ENCODE results near the gene TBX19. TPM values are rescaled to one million over a fixed set of nuclear protein-coding genes. Genes with fewer than 3 reads are reported as not detected.

The TBX19 gene
- total RNA-seq, 1 experiment from 2014 or later: 2.8 TPM

GRCh38 chr1:168312718-168313604, 32.3 kb downstream of the TBX19 start:
- peaks cover 5% of the 10 kb centered on the region for H3K36me3 Mint-ChIP-seq (ENCODE audit: insufficient read depth, unreplicated experiment)
- no peaks in the 10 kb centered on the region for H3K4me1 Mint-ChIP-seq (ENCODE audit: low read depth, unreplicated experiment)
- Histone ChIP-seq H3K4me1 (no peaks in the 10 kb centered on the region), H3K36me3 (ENCODE audit: control insufficient read depth, insufficient read depth, low read length) (no peaks in the 10 kb centered on the region), H3K27me3 (replicated peaks; ENCODE audit: control insufficient read depth, insufficient read depth, low read length) (no peaks in the 10 kb centered on the region), H3K9me3 (no peaks in the 10 kb centered on the region), H3K4me3 (ENCODE audit: low read depth, low read length) (no peak overlapping the region)
- intact Hi-C loops (cut with micrococcal nuclease; ENCODE audit: unreplicated experiment): no loop called here
- TF ChIP-seq CTCF (IDR thresholded peaks at IDR 0.05; ENCODE audit: insufficient read depth in 1 of 2, low read depth in 1 of 2, low read length in 1 of 2, severe bottlenecking in 1 of 2, unreplicated experiment in 1 of 2): no peak
- H3K4me3 Mint-ChIP-seq (ENCODE audit: unreplicated experiment): no peak overlapping the region
- H3K9me3 Mint-ChIP-seq (ENCODE audit: unreplicated experiment): no peaks in the 10 kb centered on the region
- ChIA-PET CTCF (interaction anchor here (2.1 kb wide), 1 partner anchor 9 kb away, joined by 7 read pairs; no protein-coding TSS in a partner anchor), POLR2A (no interaction called here)
- no peak for DNase-seq
- no peak overlapping the region for H3K27ac Mint-ChIP-seq (ENCODE audit: unreplicated experiment)
- H3K27me3 Mint-ChIP-seq (ENCODE audit: insufficient read depth, unreplicated experiment): no peaks in the 10 kb centered on the region
- BruUV-seq (replicated peaks): no TSS peak

GRCh38 chr1:168316142-168316541, 35.5 kb downstream of the TBX19 start:
- TF ChIP-seq CTCF (IDR thresholded peaks at IDR 0.05; ENCODE audit: insufficient read depth in 1 of 2, low read depth in 1 of 2, low read length in 1 of 2, severe bottlenecking in 1 of 2, unreplicated experiment in 1 of 2): no peak
- Histone ChIP-seq H3K9me3 (no peaks in the 10 kb centered on the region), H3K27me3 (replicated peaks; ENCODE audit: control insufficient read depth, insufficient read depth, low read length) (no peaks in the 10 kb centered on the region), H3K4me3 (ENCODE audit: low read depth, low read length) (no peak overlapping the region), H3K4me1 (no peaks in the 10 kb centered on the region), H3K36me3 (ENCODE audit: control insufficient read depth, insufficient read depth, low read length) (no peaks in the 10 kb centered on the region)
- no peak for DNase-seq
- H3K27me3 Mint-ChIP-seq (ENCODE audit: insufficient read depth, unreplicated experiment): no peaks in the 10 kb centered on the region
- H3K9me3 Mint-ChIP-seq (ENCODE audit: unreplicated experiment): no peaks in the 10 kb centered on the region
- no peak overlapping the region for H3K4me3 Mint-ChIP-seq (ENCODE audit: unreplicated experiment)
- H3K36me3 Mint-ChIP-seq (ENCODE audit: insufficient read depth, unreplicated experiment): peaks cover 5% of the 10 kb centered on the region
- BruUV-seq (replicated peaks): no TSS peak
- POLR2A ChIA-PET: no interaction called here
- CTCF ChIA-PET: no interaction called here
- H3K4me1 Mint-ChIP-seq (ENCODE audit: low read depth, unreplicated experiment): no peaks in the 10 kb centered on the region
- no peak overlapping the region for H3K27ac Mint-ChIP-seq (ENCODE audit: unreplicated experiment)
- intact Hi-C loops (cut with micrococcal nuclease; ENCODE audit: unreplicated experiment): no loop called here

- 0 out of 2 replicates have a peak, but pooled peaks cover 4% of the 10 kb centered on the region for H3K4me1 ChIP-seq
- Mint-ChIP-seq H3K36me3 (ENCODE audit: insufficient read depth, unreplicated experiment) (peaks cover 5% of the 10 kb centered on the region), H3K4me1 (ENCODE audit: low read depth, unreplicated experiment) (no peaks in the 10 kb centered on the region), H3K9me3 (ENCODE audit: unreplicated experiment) (no peaks in the 10 kb centered on the region), H3K27ac (ENCODE audit: unreplicated experiment) (no peak overlapping the region), H3K27me3 (ENCODE audit: insufficient read depth, unreplicated experiment) (no peaks in the 10 kb centered on the region), H3K4me3 (ENCODE audit: unreplicated experiment) (no peak overlapping the region)
- POLR2A ChIA-PET: interaction anchor here (0.6 kb wide), 1 partner anchor 261 kb away, joined by 3 read pairs; no protein-coding TSS in a partner anchor
- no peaks in the 10 kb centered on the region for H3K27me3 ChIP-seq (replicated peaks; ENCODE audit: control insufficient read depth, insufficient read depth, low read length)
- H3K4me3 ChIP-seq (ENCODE audit: low read depth, low read length): no peak overlapping the region
- H3K9me3 ChIP-seq: no peaks in the 10 kb centered on the region
- intact Hi-C loops (cut with micrococcal nuclease; ENCODE audit: unreplicated experiment): no loop called here
- no peaks in the 10 kb centered on the region for H3K36me3 ChIP-seq (ENCODE audit: control insufficient read depth, insufficient read depth, low read length)
- no peak for TF ChIP-seq CTCF (IDR thresholded peaks at IDR 0.05; ENCODE audit: insufficient read depth in 1 of 2, low read depth in 1 of 2, low read length in 1 of 2, severe bottlenecking in 1 of 2, unreplicated experiment in 1 of 2)
- CTCF ChIA-PET: no interaction called here
- BruUV-seq (replicated peaks): no TSS peak
- no peak for DNase-seq
These were observed 36.6 kb downstream of the TBX19 start for GRCh38 chr1:168317309-168317708.
